Sigmoid colon (tissue), 7 donors: ENCODE data around the gene LRFN3. TPM values are rescaled to one million over a fixed set of nuclear protein-coding genes. Genes with fewer than 3 reads are reported as not detected.

Experiments used
- DNase-seq: peaks from one replicate; pipeline ENCODE4 v3.0.0-alpha.2; 2019
- H3K27ac ChIP-seq, 4 donors: fragments of 200-600 bp; sonication (generic); one replicate each; pipeline ENCODE4 v1.5.1; 2016 to 2019; ENCODE audit warnings: mild to moderate bottlenecking in 1 of 4
- H3K27me3 ChIP-seq, 3 donors: fragments of 200-600 bp; sonication (generic); one replicate each; pipeline ENCODE4 v1.5.1; 2019; ENCODE audit warnings: mild to moderate bottlenecking in 1 of 3
- H3K36me3 ChIP-seq, 4 donors: fragments of 200-600 bp; sonication (generic); one replicate each; pipeline ENCODE4 v1.5.1; 2016 to 2019
- H3K4me1 ChIP-seq, 4 donors: fragments of 200-600 bp; sonication (generic); one replicate each; pipeline ENCODE4 v1.5.1; 2017 to 2019
- H3K4me3 ChIP-seq, 4 donors: fragments of 200-600 bp; sonication (generic); one replicate each; pipeline ENCODE4 v1.5.1; 2017 to 2019; ENCODE audit warnings: mild to moderate bottlenecking in 2 of 4, moderate library complexity in 1 of 4
- H3K9me3 ChIP-seq, 4 donors: fragments of 200-600 bp in 3 of 4; sonication (generic) in 3 of 4; one replicate each; pipeline versions ENCODE4 v1.5.1 to v1.6.1; 2013 to 2019
- EP300 ChIP-seq, 4 donors: sonication (generic); formaldehyde crosslinking; IDR thresholded peaks; one replicate each; pipeline ENCODE4 v1.6.1; 2017; ENCODE audit warnings: antibody characterized with exemption in 4 of 4
- POLR2A ChIP-seq, 2 donors: fragments of 450-650 bp; IDR thresholded peaks; one replicate each; pipeline ENCODE4 v1.6.1; 2016; ENCODE audit warnings: antibody characterized with exemption in 2 of 2, mild to moderate bottlenecking in 2 of 2, moderate library complexity in 2 of 2
- POLR2AphosphoS5 ChIP-seq, 4 donors: sonication (generic); formaldehyde crosslinking; IDR thresholded peaks; one replicate each; pipeline ENCODE4 v1.6.1; 2017; ENCODE audit warnings: antibody characterized with exemption in 4 of 4
- WGBS, 2 donors: extraction: QIAGEN DNeasy Blood & Tissue Kit; methylation state at CpG; one replicate each; pipeline ENCODE4 v1.1.7; 2013; 5-methylcytosine and 5-hydroxymethylcytosine counted together
- intact Hi-C: fragments of 100-400 bp; cut with DNase I; formaldehyde crosslinking; loops from one replicate; pipeline ENCODE4 v1.15.1; 2023
- polyA plus RNA-seq, 3 donors: library from polyadenylated mRNA; stranded (reverse); fragments of 200-250 nt; gene quantifications; one replicate each; pipeline ENCODE4 v1.2.3, GENCODE V29; 2013
- total RNA-seq, 4 donors: library from RNA; depleted of rRNA; stranded (reverse); fragments of >200 nt; gene quantifications; one replicate each; pipeline ENCODE4 v1.1.0, GENCODE V29; 2016
- TF ChIP-seq, protein P1 (sequence below), 4 experiments: fragments of 450-650 bp in 3 of 4; fragments of 200-600 bp in 1 of 4; IDR thresholded peaks; one replicate each; pipeline ENCODE4 v1.5.1; 2016 to 2019; ENCODE audit warnings: antibody characterized with exemption in 4 of 4, mild to moderate bottlenecking in 3 of 4, moderate library complexity in 2 of 4
- donor health status: healthy with polysubstance abuse.
- donor health status: Bipolar disorder and iron deficiency.
- donor health status: healthy.

LRFN3 gene
- total and polyA plus RNA-seq, 7 donors = 4.6 to 9.7 (median 6.4) TPM

DNA sequence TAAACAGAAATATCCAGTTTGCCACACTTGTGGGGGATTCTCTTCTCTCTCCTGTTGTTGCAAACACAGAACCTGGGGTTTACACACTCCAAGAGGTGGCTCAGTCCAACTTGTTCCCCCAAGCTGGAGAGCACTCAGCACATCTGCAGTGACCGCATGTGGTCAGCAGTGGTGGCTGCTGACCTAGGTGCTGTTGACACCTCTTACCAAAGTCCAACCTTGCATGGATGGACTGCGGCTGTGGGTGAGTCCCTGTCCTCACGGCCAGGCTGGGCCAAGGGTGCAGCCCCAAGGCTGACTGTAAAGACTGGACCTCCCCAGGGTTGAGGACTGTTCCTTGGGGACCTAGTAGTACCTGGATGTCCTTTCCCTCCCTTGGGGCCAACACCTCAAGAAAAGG, 6.1 kb downstream of the LRFN3 start:
- Histone ChIP-seq H3K36me3 (peaks cover 4 to 42% (median 15%) of the 10 kb centered on the region in 4 donors), H3K27ac (no peak overlapping the region), H3K4me1 (peaks cover 0 to 16% (median 14%) of the 10 kb centered on the region in 4 donors), H3K27me3 (no peaks in the 10 kb centered on the region), H3K4me3 (no peak overlapping the region), H3K9me3 (no peaks in the 10 kb centered on the region)
- no peak for DNase-seq
- intact Hi-C loops = no loop called here
- no peak for TF ChIP-seq POLR2A (IDR thresholded peaks at IDR 0.05)
- no peak for TF ChIP-seq EP300 (IDR thresholded peaks at IDR 0.05)
- TF ChIP-seq POLR2AphosphoS5 (IDR thresholded peaks at IDR 0.05) = no peak
- TF ChIP-seq, protein P1, sequence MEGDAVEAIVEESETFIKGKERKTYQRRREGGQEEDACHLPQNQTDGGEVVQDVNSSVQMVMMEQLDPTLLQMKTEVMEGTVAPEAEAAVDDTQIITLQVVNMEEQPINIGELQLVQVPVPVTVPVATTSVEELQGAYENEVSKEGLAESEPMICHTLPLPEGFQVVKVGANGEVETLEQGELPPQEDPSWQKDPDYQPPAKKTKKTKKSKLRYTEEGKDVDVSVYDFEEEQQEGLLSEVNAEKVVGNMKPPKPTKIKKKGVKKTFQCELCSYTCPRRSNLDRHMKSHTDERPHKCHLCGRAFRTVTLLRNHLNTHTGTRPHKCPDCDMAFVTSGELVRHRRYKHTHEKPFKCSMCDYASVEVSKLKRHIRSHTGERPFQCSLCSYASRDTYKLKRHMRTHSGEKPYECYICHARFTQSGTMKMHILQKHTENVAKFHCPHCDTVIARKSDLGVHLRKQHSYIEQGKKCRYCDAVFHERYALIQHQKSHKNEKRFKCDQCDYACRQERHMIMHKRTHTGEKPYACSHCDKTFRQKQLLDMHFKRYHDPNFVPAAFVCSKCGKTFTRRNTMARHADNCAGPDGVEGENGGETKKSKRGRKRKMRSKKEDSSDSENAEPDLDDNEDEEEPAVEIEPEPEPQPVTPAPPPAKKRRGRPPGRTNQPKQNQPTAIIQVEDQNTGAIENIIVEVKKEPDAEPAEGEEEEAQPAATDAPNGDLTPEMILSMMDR (IDR thresholded peaks at IDR 0.05) = no peak
- WGBS, 2 donors = 85 to 97% methylated on average over 3 of the region's 3 CpGs

DNA sequence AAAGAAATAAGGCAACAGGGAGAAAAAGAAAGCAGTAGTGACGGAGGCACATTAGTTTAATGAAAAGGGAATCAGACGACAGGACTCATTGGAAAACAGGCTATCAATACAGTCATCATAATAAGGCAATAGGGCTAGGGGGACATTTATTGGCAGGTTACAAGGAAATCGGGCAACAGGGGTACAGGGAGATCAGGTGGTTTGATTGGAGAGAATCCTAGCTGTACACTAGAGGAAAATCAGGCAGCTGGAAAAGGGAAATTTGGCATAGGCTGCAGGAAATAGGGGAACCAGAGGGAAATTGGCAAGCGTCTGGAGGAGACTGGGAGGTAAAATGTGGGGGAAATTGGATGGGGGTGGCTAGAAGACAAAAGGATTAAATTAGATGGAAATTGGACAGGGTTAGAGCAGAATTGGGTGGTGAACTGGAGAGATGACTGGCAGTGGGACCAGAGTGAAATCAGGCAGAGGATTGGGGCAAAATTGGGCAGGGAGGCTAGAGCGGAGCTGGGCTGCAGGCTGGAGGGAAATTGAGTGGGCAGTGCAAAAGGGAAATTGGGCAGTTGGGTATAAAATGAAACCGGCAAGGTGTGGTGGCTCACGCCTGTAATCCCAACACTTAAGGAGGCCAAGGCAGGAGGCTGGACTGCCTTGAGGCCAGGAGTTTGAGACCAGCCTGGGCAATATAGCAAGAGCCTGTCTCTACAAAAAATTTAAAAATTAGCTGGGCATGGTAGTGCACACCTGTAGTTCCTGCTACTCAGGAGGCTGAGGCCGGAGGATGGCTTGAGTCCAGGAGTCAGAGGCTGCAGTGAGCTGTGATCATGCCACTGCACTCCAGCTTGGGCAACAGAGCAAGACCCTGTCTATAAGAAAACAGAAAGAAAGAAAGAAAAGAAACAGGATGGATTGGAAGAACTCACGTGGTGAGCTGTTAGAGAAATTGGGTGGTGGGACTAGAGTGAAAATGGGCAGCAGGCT, 7.4 kb downstream of the LRFN3 start:
- WGBS, 2 donors = 89 to 90% methylated on average over 9 of the region's 9 CpGs
- Histone ChIP-seq H3K36me3 (peaks cover 4 to 42% (median 15%) of the 10 kb centered on the region in 4 donors), H3K4me3 (no peak overlapping the region), H3K9me3 (no peaks in the 10 kb centered on the region), H3K27me3 (no peaks in the 10 kb centered on the region), H3K4me1 (peaks cover 0 to 2% (median under 1%) of the 10 kb centered on the region in 4 donors), H3K27ac (no peak overlapping the region)
- DNase-seq = no peak
- TF ChIP-seq POLR2AphosphoS5 (IDR thresholded peaks at IDR 0.05) (no peak), EP300 (IDR thresholded peaks at IDR 0.05) (no peak), POLR2A (IDR thresholded peaks at IDR 0.05) (no peak)
- TF ChIP-seq, protein P1 (IDR thresholded peaks at IDR 0.05) = no peak
- intact Hi-C loops = no loop called here

- DNase-seq = no peak
- Histone ChIP-seq H3K4me1 (no peaks in the 10 kb centered on the region), H3K27ac (no peak overlapping the region), H3K9me3 (no peaks in the 10 kb centered on the region), H3K4me3 (no peak overlapping the region), H3K36me3 (peaks cover 0 to 35% (median 13%) of the 10 kb centered on the region in 4 donors), H3K27me3 (no peaks in the 10 kb centered on the region)
- TF ChIP-seq EP300 (IDR thresholded peaks at IDR 0.05) = no peak
- TF ChIP-seq POLR2AphosphoS5 (IDR thresholded peaks at IDR 0.05) = no peak
- no peak for TF ChIP-seq POLR2A (IDR thresholded peaks at IDR 0.05)
- TF ChIP-seq, protein P1 (IDR thresholded peaks at IDR 0.05) = no peak
- intact Hi-C loops = no loop called here
- WGBS, 2 donors = 88 to 91% methylated on average over 52 of the region's 52 CpGs
Measured at GRCh38 chr19:35944556-35944955, 8.4 kb downstream of the LRFN3 start.

DNA sequence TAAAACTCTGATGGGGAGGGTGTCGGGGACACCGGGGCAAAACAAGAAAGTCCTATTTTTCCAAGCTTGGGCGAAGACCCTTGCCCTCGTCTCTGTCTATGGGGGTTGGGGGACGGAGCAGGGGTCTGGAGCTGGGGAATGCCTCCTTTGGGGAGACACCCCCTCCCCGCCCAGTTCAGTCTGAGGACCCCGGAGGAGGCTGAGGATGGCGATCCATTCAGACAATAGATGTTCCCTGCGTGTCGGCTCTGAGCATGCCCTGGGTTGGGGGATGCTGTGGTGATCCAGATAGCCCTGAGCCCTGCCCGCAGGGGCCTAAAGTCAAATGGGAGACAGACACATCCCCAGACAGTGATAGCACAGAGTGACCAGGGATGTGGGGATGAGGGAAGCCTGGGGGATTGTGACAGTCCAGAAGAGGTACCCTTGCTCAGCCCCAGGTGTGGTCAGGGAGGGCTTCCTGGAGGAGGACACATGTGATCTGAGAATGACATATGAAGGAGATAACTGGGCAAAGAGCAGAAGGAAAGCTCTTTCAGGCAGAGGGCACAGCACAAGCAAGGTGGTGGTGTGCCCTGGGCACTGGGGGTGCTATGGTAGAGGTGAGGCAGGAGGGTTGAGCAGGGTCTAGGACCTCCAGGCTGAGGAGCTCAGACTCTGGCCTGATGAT, 9.1 kb downstream of the LRFN3 start:
- Histone ChIP-seq H3K27me3 (no peaks in the 10 kb centered on the region), H3K4me3 (no peak overlapping the region), H3K4me1 (no peaks in the 10 kb centered on the region), H3K9me3 (no peaks in the 10 kb centered on the region), H3K27ac (no peak overlapping the region), H3K36me3 (peaks cover 0 to 28% (median 10%) of the 10 kb centered on the region in 4 donors)
- 96% methylated on average over 11 of the region's 11 CpGs for WGBS, 2 donors
- intact Hi-C loops = no loop called here
- TF ChIP-seq POLR2A (IDR thresholded peaks at IDR 0.05) = no peak
- TF ChIP-seq, protein P1 (IDR thresholded peaks at IDR 0.05) = no peak
- TF ChIP-seq EP300 (IDR thresholded peaks at IDR 0.05) = no peak
- TF ChIP-seq POLR2AphosphoS5 (IDR thresholded peaks at IDR 0.05) = no peak
- no peak for DNase-seq
